Measurements from ENCODE around the gene SCFD2.

GRCh38 chr4:52852711-52853110 is 513.1 kb downstream of the SCFD2 start:
- no peak for TF ChIP-seq CTCF (IDR thresholded peaks at IDR 0.05)
- TF ChIP-seq POLR2A (IDR thresholded peaks at IDR 0.05) = no peak
- no peak for TF ChIP-seq EP300 (IDR thresholded peaks at IDR 0.05)
